Activated CD4-positive, alpha-beta T cell treated with anti-CD3 and anti-CD28 coated beads, Interleukin-2, amount 50 U/mL, for 16 hours (primary cell): ENCODE measurements around the gene NFATC2.
"Not testable (repeated sequence)": the region's sequence is repeated elsewhere in the genome, so short reads cannot be mapped to it uniquely, and the experiment has no call there.

Source experiments
- DNase-seq: peaks from one replicate; pipeline ENCODE4 v3.0.0-alpha.2; 2020

The NFATC2 gene

GRCh38 chr20:51346686-51347485 is 195.6 kb downstream of the NFATC2 start:
- DNase-seq = no peak

- no peak for DNase-seq
These were observed 196.9 kb downstream of the NFATC2 start for GRCh38 chr20:51345601-51346101.

- not testable (repeated sequence) for DNase-seq
These were observed 198.7 kb downstream of the NFATC2 start for GRCh38 chr20:51343802-51344201.

GRCh38 chr20:51342510-51343236 is 199.8 kb downstream of the NFATC2 start:
- no peak for DNase-seq

- DNase-seq = no peak
These were observed 200.9 kb downstream of the NFATC2 start for GRCh38 chr20:51341581-51341980.

- DNase-seq = no peak
These were observed 202.1 kb downstream of the NFATC2 start for GRCh38 chr20:51340451-51340840.

GRCh38 chr20:51339721-51340450 is 202.6 kb downstream of the NFATC2 start:
- no peak for DNase-seq

- DNase-seq = no peak
These were observed 203.7 kb downstream of the NFATC2 start for GRCh38 chr20:51338692-51339440.

GRCh38 chr20:51337126-51337805 is 205.3 kb downstream of the NFATC2 start:
- DNase-seq = no peak
